Measurements from ENCODE around the gene TNS1. TPM values are rescaled to one million over a fixed set of nuclear protein-coding genes. Genes with fewer than 3 reads are reported as not detected.

The TNS1 gene
- total RNA-seq, 1 experiment from 2014 or later: 3.4 TPM

DNA sequence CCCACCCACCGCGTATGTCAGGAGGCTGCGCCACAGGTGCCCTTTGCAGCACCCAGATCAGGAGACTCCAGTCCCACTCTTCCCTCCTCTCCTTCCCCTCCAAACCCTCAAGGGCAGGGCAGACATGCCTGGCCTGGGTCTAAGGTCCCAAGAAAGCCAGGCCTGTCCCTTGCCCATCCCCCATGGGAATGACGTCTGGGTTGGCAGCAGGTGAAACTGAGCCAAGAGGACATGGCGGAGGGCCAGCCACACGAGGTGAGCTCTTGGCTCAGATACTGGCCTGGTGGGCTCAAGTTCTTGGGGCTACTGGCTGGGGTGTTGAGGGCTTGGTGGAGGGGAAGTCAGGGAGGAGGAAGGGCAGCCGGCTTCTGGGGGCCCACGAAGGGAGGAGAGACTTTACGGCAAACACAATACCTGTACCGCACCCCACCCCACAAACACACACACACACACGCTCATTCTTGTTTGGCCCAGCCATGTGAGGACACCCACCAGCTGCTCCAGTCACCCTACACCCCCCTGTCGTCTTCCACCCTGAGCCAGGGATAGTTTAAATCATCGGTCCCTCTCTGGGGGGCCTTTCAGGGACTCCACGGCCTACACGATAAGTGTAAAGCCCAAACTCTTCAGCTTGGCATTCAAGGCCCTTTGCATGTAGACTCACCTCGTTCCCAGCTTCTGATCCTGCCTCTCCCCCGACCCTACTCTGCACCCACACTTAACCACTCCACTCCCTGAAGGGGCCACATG lies 24.1 kb upstream of the TNS1 start:
- H3K27me3 Mint-ChIP-seq (ENCODE audit: low read depth): peaks cover 8% of the 10 kb centered on the region
- DNase-seq: peak; percentile 22

More for the DNA sequence above, 24.1 kb upstream of the TNS1 start:
- Histone ChIP-seq H2BK15ac (ENCODE audit: low read depth, low read length) (no peak overlapping the region), H2BK12ac (ENCODE audit: insufficient read length, low read depth, low read length) (no peak overlapping the region), H3K79me1 (ENCODE audit: insufficient read depth, low read depth, low read length, poor library complexity, severe bottlenecking) (no peaks in the 10 kb centered on the region), H3K9ac (ENCODE audit: extremely low read depth, insufficient read length, low read length) (no peak overlapping the region), H3K14ac (ENCODE audit: insufficient read depth, low read length) (no peak overlapping the region), H2BK5ac (ENCODE audit: insufficient read length, low read length) (no peak overlapping the region), H3K4ac (ENCODE audit: low read depth, low read length) (no peak overlapping the region), H2AK5ac (ENCODE audit: insufficient read length, low read length) (no peak overlapping the region), H4K20me1 (ENCODE audit: control insufficient read depth, insufficient read depth, insufficient read length) (no peaks in the 10 kb centered on the region), H3K27me3 (ENCODE audit: insufficient read depth, low read length) (no peaks in the 10 kb centered on the region), H3K56ac (ENCODE audit: insufficient read length, low read depth, low read length) (no peak overlapping the region), H3K79me2 (ENCODE audit: insufficient read depth, low read length) (no peaks in the 10 kb centered on the region), H4K91ac (ENCODE audit: insufficient read length, low read depth, low read length) (no peak overlapping the region), H3K23ac (ENCODE audit: insufficient read length, low read depth, low read length) (no peak overlapping the region), H3K4me2 (ENCODE audit: insufficient read depth, insufficient read length, low read length) (no peak overlapping the region), H3K4me1 (ENCODE audit: insufficient read depth, low read length) (peaks cover 3% of the 10 kb centered on the region; the same call in 1 of the 2 replicates), H3K23me2 (ENCODE audit: insufficient read length, low read depth, low read length, poor library complexity, severe bottlenecking) (no peaks in the 10 kb centered on the region), H3K27ac (ENCODE audit: insufficient read length, low read depth, low read length) (no peak overlapping the region), H4K8ac (replicated peaks; ENCODE audit: insufficient read length, low read depth, low read length) (no peak overlapping the region), H2BK20ac (ENCODE audit: low read depth, low read length, poor library complexity, severe bottlenecking) (no peak overlapping the region), H2AFZ (ENCODE audit: low read length) (no peak overlapping the region), H4K5ac (ENCODE audit: insufficient read length, low read depth, low read length) (no peak overlapping the region), H3T11ph (ENCODE audit: low read length) (no peak overlapping the region), H3K18ac (ENCODE audit: insufficient read length, low read depth, low read length) (no peak overlapping the region), H3K9me3 (ENCODE audit: control insufficient read depth, low read depth, low read length) (no peaks in the 10 kb centered on the region), H2BK120ac (ENCODE audit: low read depth, low read length, poor library complexity, severe bottlenecking) (no peak overlapping the region)
- Mint-ChIP-seq H3K9me3 (no peaks in the 10 kb centered on the region), H3K4me3 (no peak overlapping the region; a peak in 1 of 5 replicates), H3K4me1 (peaks cover 19 to 31% of the 10 kb centered on the region in 2 experiments), H3K27ac (peak overlapping the region in 1 of 3 experiments; percentile 62; a peak in 1 of 7 replicates), H3K36me3 (ENCODE audit: insufficient read depth in 1 of 3, low read depth in 3 of 3) (no peaks in the 10 kb centered on the region)
- TF ChIP-seq, protein P1, sequence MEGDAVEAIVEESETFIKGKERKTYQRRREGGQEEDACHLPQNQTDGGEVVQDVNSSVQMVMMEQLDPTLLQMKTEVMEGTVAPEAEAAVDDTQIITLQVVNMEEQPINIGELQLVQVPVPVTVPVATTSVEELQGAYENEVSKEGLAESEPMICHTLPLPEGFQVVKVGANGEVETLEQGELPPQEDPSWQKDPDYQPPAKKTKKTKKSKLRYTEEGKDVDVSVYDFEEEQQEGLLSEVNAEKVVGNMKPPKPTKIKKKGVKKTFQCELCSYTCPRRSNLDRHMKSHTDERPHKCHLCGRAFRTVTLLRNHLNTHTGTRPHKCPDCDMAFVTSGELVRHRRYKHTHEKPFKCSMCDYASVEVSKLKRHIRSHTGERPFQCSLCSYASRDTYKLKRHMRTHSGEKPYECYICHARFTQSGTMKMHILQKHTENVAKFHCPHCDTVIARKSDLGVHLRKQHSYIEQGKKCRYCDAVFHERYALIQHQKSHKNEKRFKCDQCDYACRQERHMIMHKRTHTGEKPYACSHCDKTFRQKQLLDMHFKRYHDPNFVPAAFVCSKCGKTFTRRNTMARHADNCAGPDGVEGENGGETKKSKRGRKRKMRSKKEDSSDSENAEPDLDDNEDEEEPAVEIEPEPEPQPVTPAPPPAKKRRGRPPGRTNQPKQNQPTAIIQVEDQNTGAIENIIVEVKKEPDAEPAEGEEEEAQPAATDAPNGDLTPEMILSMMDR (conservative IDR thresholded peaks at IDR 0.05): no peak
- WGBS (ENCODE audit: extremely low coverage, insufficient read length, low lambda C conversion rate): no CpG with 5 or more reads among the region's 17 CpGs
